Prostate gland (tissue), 2 donors: ENCODE measurements around the gene TRIM54.

Source experiments
- POLR2A ChIP-seq: fragments of 450-650 bp; IDR thresholded peaks from one replicate; pipeline ENCODE4 v1.6.1; 2016; ENCODE audit warnings: antibody characterized with exemption, mild to moderate bottlenecking
- POLR2AphosphoS5 ChIP-seq: sonication (generic); formaldehyde crosslinking; IDR thresholded peaks from one replicate; pipeline ENCODE4 v1.6.1; 2017; ENCODE audit warnings: antibody characterized with exemption
- TF ChIP-seq, protein P1 (sequence below), 4 experiments: fragments of 200-600 bp in 2 of 4; fragments of 450-650 bp in 2 of 4; sonication (generic) in 2 of 4; IDR thresholded peaks; 1 replicate in 3 of 4; 2 replicates in 1 of 4; pipeline ENCODE4 v1.5.1; 2016 to 2019; ENCODE audit warnings: antibody characterized with exemption in 4 of 4, mild to moderate bottlenecking in 2 of 4, moderate library complexity in 2 of 4

DNA sequence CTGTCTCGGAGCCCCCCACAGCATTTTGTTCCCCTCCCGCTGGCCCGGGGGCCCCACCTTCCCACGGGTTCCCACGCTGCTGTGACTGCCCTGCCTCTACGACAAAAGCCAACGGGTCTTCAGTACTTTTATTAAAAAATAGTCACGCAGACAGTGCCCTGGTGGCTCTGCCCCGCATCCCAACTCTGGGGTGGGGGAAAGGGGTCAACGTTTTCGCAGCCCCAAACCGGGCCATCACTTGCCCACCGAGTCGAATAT is 25.0 kb downstream of the TRIM54 start:
- TF ChIP-seq, protein P1, sequence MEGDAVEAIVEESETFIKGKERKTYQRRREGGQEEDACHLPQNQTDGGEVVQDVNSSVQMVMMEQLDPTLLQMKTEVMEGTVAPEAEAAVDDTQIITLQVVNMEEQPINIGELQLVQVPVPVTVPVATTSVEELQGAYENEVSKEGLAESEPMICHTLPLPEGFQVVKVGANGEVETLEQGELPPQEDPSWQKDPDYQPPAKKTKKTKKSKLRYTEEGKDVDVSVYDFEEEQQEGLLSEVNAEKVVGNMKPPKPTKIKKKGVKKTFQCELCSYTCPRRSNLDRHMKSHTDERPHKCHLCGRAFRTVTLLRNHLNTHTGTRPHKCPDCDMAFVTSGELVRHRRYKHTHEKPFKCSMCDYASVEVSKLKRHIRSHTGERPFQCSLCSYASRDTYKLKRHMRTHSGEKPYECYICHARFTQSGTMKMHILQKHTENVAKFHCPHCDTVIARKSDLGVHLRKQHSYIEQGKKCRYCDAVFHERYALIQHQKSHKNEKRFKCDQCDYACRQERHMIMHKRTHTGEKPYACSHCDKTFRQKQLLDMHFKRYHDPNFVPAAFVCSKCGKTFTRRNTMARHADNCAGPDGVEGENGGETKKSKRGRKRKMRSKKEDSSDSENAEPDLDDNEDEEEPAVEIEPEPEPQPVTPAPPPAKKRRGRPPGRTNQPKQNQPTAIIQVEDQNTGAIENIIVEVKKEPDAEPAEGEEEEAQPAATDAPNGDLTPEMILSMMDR (IDR thresholded peaks at IDR 0.05) = no peak
- TF ChIP-seq POLR2A = no peak
- TF ChIP-seq POLR2AphosphoS5 = no peak
